ENCODE measurements around the gene MROH9. TPM values are rescaled to one million over a fixed set of nuclear protein-coding genes. Genes with fewer than 3 reads are reported as not detected.
A peak's percentile ranks its signal among the peaks of the same experiment; 100 is the strongest.

Gene MROH9
- total RNA-seq, 1 donor from 2014 or later = not detected

DNA sequence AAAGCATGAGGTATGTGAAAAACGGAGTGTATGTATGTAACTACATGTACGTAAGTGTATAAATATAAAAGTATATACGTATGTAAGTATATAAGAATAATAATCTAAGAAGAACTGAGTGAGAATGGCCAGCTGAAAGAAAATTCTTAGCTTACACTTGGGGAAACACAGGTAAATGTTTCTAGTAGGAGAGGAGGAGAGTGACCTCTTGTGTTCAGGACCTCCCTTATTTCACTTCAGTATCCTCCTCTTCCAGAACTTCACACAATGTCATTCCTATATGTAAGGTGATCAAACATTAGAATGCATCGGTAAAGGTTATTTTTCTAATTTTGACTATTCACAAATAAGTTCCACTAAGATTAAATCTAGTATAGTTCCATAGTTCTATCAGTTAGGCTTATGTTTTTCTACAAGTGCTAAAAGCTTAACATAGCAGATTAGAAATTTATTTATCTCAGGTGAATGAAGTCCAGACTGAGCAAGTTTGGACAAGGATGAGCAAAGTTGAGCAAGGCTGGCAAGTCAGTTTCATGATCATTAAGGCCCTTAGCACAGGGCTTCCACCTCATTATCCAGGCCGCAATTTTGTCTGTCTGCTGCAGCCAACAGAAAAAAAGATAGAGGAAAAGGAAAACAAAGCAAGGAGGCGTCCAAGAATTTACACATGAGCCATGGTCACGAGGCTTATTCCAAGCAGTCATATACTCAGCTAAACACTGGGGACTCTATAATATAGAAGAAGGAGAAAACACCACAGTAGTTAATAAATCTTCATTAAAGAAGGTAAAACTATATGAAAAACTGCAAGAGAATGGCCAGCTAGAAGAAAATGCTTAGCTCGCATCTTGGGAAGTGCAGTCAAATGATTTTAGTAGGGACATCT is 7.1 kb upstream of the MROH9 start:
- Mint-ChIP-seq H3K4me1 (ENCODE audit: unreplicated experiment) (peaks cover 7% of the 10 kb centered on the region), H3K9me3 (no peaks in the 10 kb centered on the region), H3K27ac (no peak overlapping the region), H3K27me3 (no peaks in the 10 kb centered on the region), H3K4me3 (no peak overlapping the region), H3K36me3 (no peaks in the 10 kb centered on the region)
- TF ChIP-seq CTCF (conservative IDR thresholded peaks at IDR 0.05) = peak; percentile 42
- DNase-seq (ENCODE audit: extremely low spot score, unreplicated experiment) = no peak

- DNase-seq (ENCODE audit: extremely low spot score, unreplicated experiment) = no peak
- no peaks in the 10 kb centered on the region for H3K27me3 Mint-ChIP-seq
- peaks cover 7% of the 10 kb centered on the region for H3K4me1 Mint-ChIP-seq (ENCODE audit: unreplicated experiment)
- H3K36me3 Mint-ChIP-seq = no peaks in the 10 kb centered on the region
- no peak overlapping the region for H3K4me3 Mint-ChIP-seq
- H3K27ac Mint-ChIP-seq = no peak overlapping the region
- H3K9me3 Mint-ChIP-seq = no peaks in the 10 kb centered on the region
- TF ChIP-seq CTCF (conservative IDR thresholded peaks at IDR 0.05) = no peak
Observed at GRCh38 chr1:170929412-170929834, 5.9 kb upstream of the MROH9 start.

- Mint-ChIP-seq H3K4me1 (ENCODE audit: unreplicated experiment) (peaks cover 7% of the 10 kb centered on the region), H3K27ac (no peak overlapping the region), H3K27me3 (no peaks in the 10 kb centered on the region), H3K4me3 (peak overlapping the region; percentile 61), H3K9me3 (no peaks in the 10 kb centered on the region), H3K36me3 (no peaks in the 10 kb centered on the region)
- no peak for DNase-seq (ENCODE audit: extremely low spot score, unreplicated experiment)
- TF ChIP-seq CTCF (conservative IDR thresholded peaks at IDR 0.05) = peak; percentile 86
Observed at GRCh38 chr1:170929835-170930554, 5.3 kb upstream of the MROH9 start.

- H3K36me3 Mint-ChIP-seq = no peaks in the 10 kb centered on the region
- H3K4me3 Mint-ChIP-seq = no peak overlapping the region
- no peaks in the 10 kb centered on the region for H3K9me3 Mint-ChIP-seq
- H3K27ac Mint-ChIP-seq = no peak overlapping the region
- DNase-seq (ENCODE audit: extremely low spot score, unreplicated experiment) = no peak
- H3K4me1 Mint-ChIP-seq (ENCODE audit: unreplicated experiment) = peaks cover 7% of the 10 kb centered on the region
- TF ChIP-seq CTCF (conservative IDR thresholded peaks at IDR 0.05) = peak; percentile 33
- no peaks in the 10 kb centered on the region for H3K27me3 Mint-ChIP-seq
Observed at GRCh38 chr1:170931650-170932049, 3.7 kb upstream of the MROH9 start.

DNA sequence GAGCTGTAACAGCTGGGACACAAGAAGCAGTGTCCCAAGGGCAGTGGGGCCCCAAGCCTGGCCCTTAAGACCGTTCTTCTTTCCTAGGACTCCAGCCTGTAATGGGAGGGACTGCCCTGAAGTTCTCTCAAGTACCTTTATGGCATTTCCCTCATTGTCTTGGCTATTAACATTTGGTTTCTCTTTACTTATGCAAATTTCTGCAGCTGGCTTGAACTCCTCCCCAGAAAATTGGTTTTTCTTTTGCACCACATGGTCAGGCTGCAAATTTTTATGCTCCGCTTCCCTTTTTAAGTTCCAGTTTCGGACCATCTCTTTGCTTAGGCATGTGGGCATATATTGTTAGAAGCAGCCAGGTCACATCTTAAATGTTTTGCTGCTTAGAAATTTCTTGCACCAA is 3.1 kb upstream of the MROH9 start:
- Mint-ChIP-seq H3K4me1 (ENCODE audit: unreplicated experiment) (peaks cover 7% of the 10 kb centered on the region), H3K27ac (no peak overlapping the region), H3K27me3 (no peaks in the 10 kb centered on the region), H3K36me3 (no peaks in the 10 kb centered on the region), H3K9me3 (no peaks in the 10 kb centered on the region), H3K4me3 (no peak overlapping the region)
- no peak for TF ChIP-seq CTCF (conservative IDR thresholded peaks at IDR 0.05)
- no peak for DNase-seq (ENCODE audit: extremely low spot score, unreplicated experiment)

Data from type B pancreatic cell (in vitro differentiated cells).